Liver (tissue), 9 donors: Measurements from ENCODE around the gene POLN. TPM values are rescaled to one million over a fixed set of nuclear protein-coding genes. Genes with fewer than 3 reads are reported as not detected.

Experiments
- DNase-seq: peaks from one replicate; pipeline ENCODE4 v3.0.0-alpha.2; 2017; ENCODE audit warnings: low spot score
- H3K27ac ChIP-seq, 2 donors: one replicate each; pipeline ENCODE4 v1.7.0; 2013; ENCODE audit warnings: inconsistent platforms in 2 of 2, low read length in 2 of 2, control low read depth in 1 of 2, low read depth in 1 of 2, mild to moderate bottlenecking in 1 of 2
- H3K27me3 ChIP-seq, 4 donors: one replicate each; pipeline versions ENCODE4 v1.6.1 to v1.7.0; 2013; ENCODE audit warnings: low read length in 3 of 4, inconsistent platforms in 1 of 4, mild to moderate bottlenecking in 1 of 4, moderate library complexity in 1 of 4; ENCODE audit not compliant: control insufficient read depth in 4 of 4, insufficient read depth in 4 of 4
- H3K36me3 ChIP-seq, 4 donors: one replicate each; pipeline versions ENCODE4 v1.6.1 to v1.7.0; 2013; ENCODE audit warnings: low read length in 3 of 4, mild to moderate bottlenecking in 3 of 4, low read depth in 1 of 4, moderate library complexity in 1 of 4; ENCODE audit not compliant: control insufficient read depth in 4 of 4, insufficient read depth in 3 of 4
- H3K4me1 ChIP-seq, 4 donors: one replicate each; pipeline versions ENCODE4 v1.6.1 to v1.7.0; 2013; ENCODE audit warnings: low read length in 3 of 4, mild to moderate bottlenecking in 3 of 4, moderate library complexity in 1 of 4; ENCODE audit not compliant: control insufficient read depth in 4 of 4, insufficient read depth in 4 of 4
- H3K4me3 ChIP-seq, 3 donors: one replicate each; pipeline versions ENCODE4 v1.6.1 to v1.7.0; 2013; ENCODE audit warnings: low read length in 3 of 3, control low read depth in 1 of 3, low read depth in 1 of 3, mild to moderate bottlenecking in 1 of 3
- H3K9ac ChIP-seq, 2 donors: one replicate each; pipeline ENCODE4 v1.7.0; 2013; ENCODE audit warnings: low read length in 2 of 2, mild to moderate bottlenecking in 2 of 2, moderate library complexity in 2 of 2, control low read depth in 1 of 2, low read depth in 1 of 2
- H3K9me3 ChIP-seq, 4 donors: one replicate each; pipeline versions ENCODE4 v1.6.1 to v1.7.0; 2013; ENCODE audit warnings: low read length in 3 of 4; ENCODE audit not compliant: control insufficient read depth in 4 of 4
- ATF3 ChIP-seq: IDR thresholded peaks from 2 replicates; pipeline ENCODE4 v1.6.1; 2016; ENCODE audit warnings: antibody characterized with exemption
- EGR1 ChIP-seq, 2 donors: IDR thresholded peaks; 2 replicates each; pipeline ENCODE4 v1.6.1; 2016 to 2018; ENCODE audit warnings: antibody characterized with exemption in 2 of 2, low read depth in 2 of 2
- FOXA1 ChIP-seq: IDR thresholded peaks from 2 replicates; pipeline ENCODE4 v1.6.1; 2016; ENCODE audit warnings: antibody characterized with exemption
- FOXA2 ChIP-seq: IDR thresholded peaks from 2 replicates; pipeline ENCODE4 v1.6.1; 2016; ENCODE audit warnings: antibody characterized with exemption
- GABPA ChIP-seq, 2 donors: IDR thresholded peaks in 1 of 2; conservative IDR thresholded peaks in 1 of 2; 2 replicates each; pipeline ENCODE4 v1.6.1; 2016; ENCODE audit warnings: antibody characterized with exemption in 2 of 2, mild to moderate bottlenecking in 1 of 2, moderate library complexity in 1 of 2
- HNF4A ChIP-seq, 2 donors: conservative IDR thresholded peaks; 2 replicates each; pipeline ENCODE4 v1.6.1; 2016; ENCODE audit warnings: antibody characterized with exemption in 2 of 2, mild to moderate bottlenecking in 2 of 2
- HNF4G ChIP-seq: IDR thresholded peaks from 2 replicates; pipeline ENCODE4 v1.6.1; 2016; ENCODE audit warnings: antibody characterized with exemption
- JUND ChIP-seq, 2 donors: IDR thresholded peaks; 2 replicates each; pipeline ENCODE4 v1.6.1; 2016; ENCODE audit warnings: antibody characterized with exemption in 2 of 2
- MAX ChIP-seq: IDR thresholded peaks from 2 replicates; pipeline ENCODE4 v1.6.1; 2016; ENCODE audit warnings: antibody characterized with exemption
- NR2F2 ChIP-seq: IDR thresholded peaks from 2 replicates; pipeline ENCODE4 v1.6.1; 2016; ENCODE audit warnings: antibody characterized with exemption
- RAD21 ChIP-seq, 2 donors: IDR thresholded peaks; 2 replicates each; pipeline ENCODE4 v1.6.1; 2016; ENCODE audit warnings: antibody characterized with exemption in 2 of 2, mild to moderate bottlenecking in 2 of 2
- REST ChIP-seq: IDR thresholded peaks from 2 replicates; pipeline ENCODE4 v1.6.1; 2016; ENCODE audit warnings: antibody characterized with exemption, mild to moderate bottlenecking
- RXRA ChIP-seq, 2 donors: IDR thresholded peaks; 2 replicates each; pipeline ENCODE4 v1.6.1; 2017 to 2018; ENCODE audit warnings: antibody characterized with exemption in 2 of 2, mild to moderate bottlenecking in 1 of 2
- SP1 ChIP-seq: IDR thresholded peaks from 2 replicates; pipeline ENCODE4 v1.6.1; 2018; ENCODE audit warnings: antibody characterized with exemption, mild to moderate bottlenecking
- TAF1 ChIP-seq: conservative IDR thresholded peaks from 2 replicates; pipeline ENCODE4 v1.6.1; 2016; ENCODE audit warnings: antibody characterized with exemption, mild to moderate bottlenecking
- YY1 ChIP-seq: IDR thresholded peaks from 2 replicates; pipeline ENCODE4 v1.6.1; 2016; ENCODE audit warnings: antibody characterized with exemption, mild to moderate bottlenecking
- WGBS: extraction: QIAGEN DNeasy Blood & Tissue Kit; methylation state at CpG from one replicate; pipeline ENCODE4 v1.1.7; 2013; 5-methylcytosine and 5-hydroxymethylcytosine counted together
- polyA plus RNA-seq, 2 donors: library from polyadenylated mRNA; stranded (reverse) in 1 of 2; unstranded in 1 of 2; fragments of 200-250 nt in 1 of 2; fragments of >200 nt in 1 of 2; fragmentation: Nextera tagmentation in 1 of 2; extraction: Ambion mirVana in 1 of 2; gene quantifications; one replicate each; pipeline versions ENCODE4 v1.2.1 to v1.2.3, GENCODE V29; 2013 to 2015
- total RNA-seq, 2 donors: library from RNA; depleted of rRNA; stranded (reverse); fragments of >200 nt; gene quantifications; one replicate each; pipeline ENCODE4 v1.2.3, GENCODE V29; 2014
- TF ChIP-seq, protein P1 (sequence below): IDR thresholded peaks from 2 replicates; pipeline ENCODE4 v1.6.1; 2016; ENCODE audit warnings: antibody characterized with exemption
- TF ChIP-seq, protein P2 (sequence below): fragments of 150-350 bp; IDR thresholded peaks from 2 replicates; pipeline ENCODE4 v1.5.1; 2017; ENCODE audit warnings: improper control_type of control experiment, low read depth, low read length; ENCODE audit not compliant: missing input control
- donor health status: healthy.
- donor health status: healthy.
- donor health status: healthy.
- donor health status: healthy.
- donor health status: healthy.

The POLN gene
- total and polyA plus RNA-seq, 4 donors, result 0.44 to 2.3 (median 1.4) TPM

- H3K27ac ChIP-seq, result no peak overlapping the region
- no peak for DNase-seq
- WGBS, result 91% methylated on average over 24 of the region's 24 CpGs
- no peaks in the 10 kb centered on the region for H3K27me3 ChIP-seq
- TF ChIP-seq TAF1, result no peak
- no peak for TF ChIP-seq FOXA1
- TF ChIP-seq REST, result no peak
- TF ChIP-seq MAX, result no peak
- TF ChIP-seq HNF4A (conservative IDR thresholded peaks at IDR 0.05), result no peak
- TF ChIP-seq FOXA2, result no peak
- TF ChIP-seq ATF3, result no peak
- TF ChIP-seq YY1, result no peak
- no peak for TF ChIP-seq EGR1 (IDR thresholded peaks at IDR 0.05; ENCODE audit: low read depth in 2 of 2)
- no peak for TF ChIP-seq SP1
- H3K36me3 ChIP-seq, result no peaks in the 10 kb centered on the region
- H3K4me1 ChIP-seq, result no peaks in the 10 kb centered on the region
- H3K9me3 ChIP-seq, result no peaks in the 10 kb centered on the region
- H3K9ac ChIP-seq, result no peak overlapping the region
- no peak overlapping the region for H3K4me3 ChIP-seq
Observed at GRCh38 chr4:2273657-2274319, 31.9 kb upstream of the POLN start.

GRCh38 chr4:2273221-2273620, 31.3 kb upstream of the POLN start:
- no peak for DNase-seq
- no peaks in the 10 kb centered on the region for H3K27me3 ChIP-seq
- no peak overlapping the region for H3K4me3 ChIP-seq
- no peak overlapping the region for H3K9ac ChIP-seq
- H3K27ac ChIP-seq, result no peak overlapping the region
- H3K36me3 ChIP-seq, result no peaks in the 10 kb centered on the region
- no peak for TF ChIP-seq HNF4G
- no peak for TF ChIP-seq TAF1
- TF ChIP-seq SP1, result no peak
- TF ChIP-seq YY1, result no peak
- TF ChIP-seq HNF4A (conservative IDR thresholded peaks at IDR 0.05), result no peak
- TF ChIP-seq, protein P1, sequence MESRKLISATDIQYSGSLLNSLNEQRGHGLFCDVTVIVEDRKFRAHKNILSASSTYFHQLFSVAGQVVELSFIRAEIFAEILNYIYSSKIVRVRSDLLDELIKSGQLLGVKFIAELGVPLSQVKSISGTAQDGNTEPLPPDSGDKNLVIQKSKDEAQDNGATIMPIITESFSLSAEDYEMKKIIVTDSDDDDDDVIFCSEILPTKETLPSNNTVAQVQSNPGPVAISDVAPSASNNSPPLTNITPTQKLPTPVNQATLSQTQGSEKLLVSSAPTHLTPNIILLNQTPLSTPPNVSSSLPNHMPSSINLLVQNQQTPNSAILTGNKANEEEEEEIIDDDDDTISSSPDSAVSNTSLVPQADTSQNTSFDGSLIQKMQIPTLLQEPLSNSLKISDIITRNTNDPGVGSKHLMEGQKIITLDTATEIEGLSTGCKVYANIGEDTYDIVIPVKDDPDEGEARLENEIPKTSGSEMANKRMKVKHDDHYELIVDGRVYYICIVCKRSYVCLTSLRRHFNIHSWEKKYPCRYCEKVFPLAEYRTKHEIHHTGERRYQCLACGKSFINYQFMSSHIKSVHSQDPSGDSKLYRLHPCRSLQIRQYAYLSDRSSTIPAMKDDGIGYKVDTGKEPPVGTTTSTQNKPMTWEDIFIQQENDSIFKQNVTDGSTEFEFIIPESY, result no peak
- TF ChIP-seq NR2F2, result no peak
- TF ChIP-seq RXRA (IDR thresholded peaks at IDR 0.05), result no peak
- TF ChIP-seq, protein P2, sequence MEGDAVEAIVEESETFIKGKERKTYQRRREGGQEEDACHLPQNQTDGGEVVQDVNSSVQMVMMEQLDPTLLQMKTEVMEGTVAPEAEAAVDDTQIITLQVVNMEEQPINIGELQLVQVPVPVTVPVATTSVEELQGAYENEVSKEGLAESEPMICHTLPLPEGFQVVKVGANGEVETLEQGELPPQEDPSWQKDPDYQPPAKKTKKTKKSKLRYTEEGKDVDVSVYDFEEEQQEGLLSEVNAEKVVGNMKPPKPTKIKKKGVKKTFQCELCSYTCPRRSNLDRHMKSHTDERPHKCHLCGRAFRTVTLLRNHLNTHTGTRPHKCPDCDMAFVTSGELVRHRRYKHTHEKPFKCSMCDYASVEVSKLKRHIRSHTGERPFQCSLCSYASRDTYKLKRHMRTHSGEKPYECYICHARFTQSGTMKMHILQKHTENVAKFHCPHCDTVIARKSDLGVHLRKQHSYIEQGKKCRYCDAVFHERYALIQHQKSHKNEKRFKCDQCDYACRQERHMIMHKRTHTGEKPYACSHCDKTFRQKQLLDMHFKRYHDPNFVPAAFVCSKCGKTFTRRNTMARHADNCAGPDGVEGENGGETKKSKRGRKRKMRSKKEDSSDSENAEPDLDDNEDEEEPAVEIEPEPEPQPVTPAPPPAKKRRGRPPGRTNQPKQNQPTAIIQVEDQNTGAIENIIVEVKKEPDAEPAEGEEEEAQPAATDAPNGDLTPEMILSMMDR, result no peak
- no peak for TF ChIP-seq ATF3
- TF ChIP-seq MAX, result no peak
- no peak for TF ChIP-seq JUND (IDR thresholded peaks at IDR 0.05)
- no peak for TF ChIP-seq EGR1 (IDR thresholded peaks at IDR 0.05; ENCODE audit: low read depth in 2 of 2)
- TF ChIP-seq GABPA (IDR thresholded peaks at IDR 0.05 in 1 of 2, conservative IDR thresholded peaks at IDR 0.05 in 1 of 2), result no peak
- no peak for TF ChIP-seq RAD21 (IDR thresholded peaks at IDR 0.05)
- 92% methylated on average over 15 of the region's 15 CpGs for WGBS
- no peaks in the 10 kb centered on the region for H3K9me3 ChIP-seq
- H3K4me1 ChIP-seq, result no peaks in the 10 kb centered on the region
